WERI-Rb-1 (cell line): ENCODE results near the gene BAZ2B.

ENCODE experiments used
- DNase-seq: peaks from one replicate; pipeline ENCODE4 v3.0.0-alpha.2; 2020
- H3K27ac ChIP-seq: fragments of 250-450 bp; sonication (Bioruptor Pico); 2 replicates; pipeline ENCODE4 v1.5.1; 2020; ENCODE audit warnings: mild to moderate bottlenecking, moderate library complexity
- H3K27me3 ChIP-seq: fragments of 250-450 bp; sonication (Bioruptor Pico); 2 replicates; pipeline ENCODE4 v1.5.1; 2021; ENCODE audit warnings: mild to moderate bottlenecking, low read depth, moderate library complexity; ENCODE audit not compliant: insufficient read depth, severe bottlenecking
- H3K36me3 ChIP-seq: fragments of 250-450 bp; sonication (Bioruptor Pico); 2 replicates; pipeline ENCODE4 v1.5.1; 2020; ENCODE audit warnings: mild to moderate bottlenecking, moderate library complexity
- H3K4me3 ChIP-seq: 2 replicates; pipeline ENCODE4 v1.5.1; 2011; ENCODE audit warnings: low read depth, mild to moderate bottlenecking, control low read depth, low read length
- H3K9me3 ChIP-seq: fragments of 250-450 bp; sonication (Bioruptor Pico); 2 replicates; pipeline ENCODE4 v1.5.1; 2021; ENCODE audit warnings: mild to moderate bottlenecking, moderate library complexity; ENCODE audit not compliant: severe bottlenecking
- TF ChIP-seq, protein P1 (sequence below): IDR thresholded peaks from 2 replicates; pipeline ENCODE4 v1.5.1; 2011; ENCODE audit warnings: low read depth, mild to moderate bottlenecking, control low read depth, inconsistent platforms, low read length

BAZ2B gene

DNA sequence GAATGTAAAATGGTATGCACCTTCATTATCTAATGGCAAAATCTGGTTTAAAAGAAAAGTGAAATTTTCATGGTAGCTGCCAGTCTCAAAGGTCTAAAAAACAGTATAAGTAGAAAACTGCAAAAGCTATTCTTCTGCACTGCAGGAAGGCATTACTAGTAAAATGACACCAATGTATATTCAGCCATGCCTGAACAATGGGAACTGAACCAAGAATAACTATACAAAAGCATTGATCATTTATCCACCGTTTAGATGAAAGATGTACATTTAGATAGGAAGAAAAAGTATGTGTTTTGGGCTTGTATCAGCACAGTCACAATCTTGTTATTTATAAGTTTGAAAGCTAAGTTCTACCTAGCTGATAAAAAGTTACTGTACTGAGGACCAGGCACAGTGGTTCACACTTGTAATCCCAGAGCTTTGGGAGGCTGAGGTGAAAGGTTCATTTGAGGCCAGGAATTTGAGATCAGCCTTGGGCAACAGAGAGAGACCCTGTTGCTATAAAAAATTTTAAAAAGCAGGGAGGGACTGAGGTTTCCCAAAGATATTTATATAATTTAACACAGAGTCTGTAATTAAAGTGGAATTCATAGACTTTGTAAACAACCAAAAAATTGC, 166.7 kb downstream of the BAZ2B start:
- DNase-seq, result no peak
- H3K4me3 ChIP-seq, result no peak overlapping the region
- H3K36me3 ChIP-seq, result peaks cover 14% of the 10 kb centered on the region
- no peaks in the 10 kb centered on the region for H3K27me3 ChIP-seq
- H3K9me3 ChIP-seq, result no peaks in the 10 kb centered on the region
- TF ChIP-seq, protein P1, sequence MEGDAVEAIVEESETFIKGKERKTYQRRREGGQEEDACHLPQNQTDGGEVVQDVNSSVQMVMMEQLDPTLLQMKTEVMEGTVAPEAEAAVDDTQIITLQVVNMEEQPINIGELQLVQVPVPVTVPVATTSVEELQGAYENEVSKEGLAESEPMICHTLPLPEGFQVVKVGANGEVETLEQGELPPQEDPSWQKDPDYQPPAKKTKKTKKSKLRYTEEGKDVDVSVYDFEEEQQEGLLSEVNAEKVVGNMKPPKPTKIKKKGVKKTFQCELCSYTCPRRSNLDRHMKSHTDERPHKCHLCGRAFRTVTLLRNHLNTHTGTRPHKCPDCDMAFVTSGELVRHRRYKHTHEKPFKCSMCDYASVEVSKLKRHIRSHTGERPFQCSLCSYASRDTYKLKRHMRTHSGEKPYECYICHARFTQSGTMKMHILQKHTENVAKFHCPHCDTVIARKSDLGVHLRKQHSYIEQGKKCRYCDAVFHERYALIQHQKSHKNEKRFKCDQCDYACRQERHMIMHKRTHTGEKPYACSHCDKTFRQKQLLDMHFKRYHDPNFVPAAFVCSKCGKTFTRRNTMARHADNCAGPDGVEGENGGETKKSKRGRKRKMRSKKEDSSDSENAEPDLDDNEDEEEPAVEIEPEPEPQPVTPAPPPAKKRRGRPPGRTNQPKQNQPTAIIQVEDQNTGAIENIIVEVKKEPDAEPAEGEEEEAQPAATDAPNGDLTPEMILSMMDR, result no peak
- no peak overlapping the region for H3K27ac ChIP-seq

GRCh38 chr2:159446817-159447216, 169.5 kb downstream of the BAZ2B start:
- H3K9me3 ChIP-seq, result no peaks in the 10 kb centered on the region

DNA sequence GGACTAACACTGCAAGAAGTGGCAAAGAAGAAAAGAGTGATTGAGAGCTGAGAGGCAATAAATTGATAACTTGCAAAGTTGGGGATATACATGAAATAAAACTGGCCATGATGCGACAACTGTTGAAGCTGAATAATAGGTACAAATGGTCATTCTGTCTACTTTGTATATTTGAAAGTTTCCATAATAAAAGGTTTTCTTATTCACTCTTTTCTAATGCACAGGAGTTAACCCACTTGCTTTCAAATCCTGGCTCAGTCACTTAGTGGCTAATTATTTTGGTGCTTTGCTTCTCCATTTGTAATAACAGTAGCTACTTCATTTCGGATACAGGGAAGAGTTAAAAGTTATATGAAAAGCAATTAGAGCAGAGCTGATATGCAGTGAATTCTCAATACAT, 170.1 kb downstream of the BAZ2B start:
- Histone ChIP-seq H3K27ac (no peak overlapping the region), H3K9me3 (no peaks in the 10 kb centered on the region), H3K27me3 (no peaks in the 10 kb centered on the region), H3K4me3 (no peak overlapping the region), H3K36me3 (peaks cover 28% of the 10 kb centered on the region)
- no peak for DNase-seq
- TF ChIP-seq, protein P1, result no peak

More at GRCh38 chr2:159446817-159447216, 169.5 kb downstream of the BAZ2B start:
- Histone ChIP-seq H3K4me3 (no peak overlapping the region), H3K27me3 (no peaks in the 10 kb centered on the region), H3K27ac (no peak overlapping the region), H3K36me3 (peaks cover 26% of the 10 kb centered on the region)
- DNase-seq, result no peak
- TF ChIP-seq, protein P1, result no peak

DNA sequence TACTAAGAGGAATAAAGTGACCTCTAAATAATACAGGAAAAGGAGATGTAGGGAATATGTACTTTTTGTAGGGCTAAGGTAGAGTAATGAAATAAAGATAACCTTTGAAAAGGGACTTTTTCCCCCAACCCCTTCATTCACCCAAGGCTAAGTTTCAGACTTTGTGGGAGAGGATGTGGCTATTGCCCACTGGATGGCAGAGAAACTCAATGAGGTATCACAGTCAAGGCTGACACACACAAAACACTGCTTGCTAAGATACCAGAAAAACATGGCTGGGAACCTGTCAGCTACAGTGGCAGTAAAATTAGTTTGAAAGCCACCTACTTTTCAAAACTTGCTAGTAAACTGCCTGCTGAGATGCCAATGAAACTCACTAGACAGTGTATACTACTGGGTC, 171.0 kb downstream of the BAZ2B start:
- Histone ChIP-seq H3K9me3 (no peaks in the 10 kb centered on the region), H3K27me3 (no peaks in the 10 kb centered on the region), H3K4me3 (no peak overlapping the region), H3K27ac (no peak overlapping the region), H3K36me3 (peaks cover 28% of the 10 kb centered on the region)
- TF ChIP-seq, protein P1, result no peak
- no peak for DNase-seq

- TF ChIP-seq, protein P1, result no peak
- H3K27ac ChIP-seq, result no peak overlapping the region
- H3K36me3 ChIP-seq, result peaks cover 31% of the 10 kb centered on the region
- no peaks in the 10 kb centered on the region for H3K27me3 ChIP-seq
- H3K9me3 ChIP-seq, result no peaks in the 10 kb centered on the region
- no peak overlapping the region for H3K4me3 ChIP-seq
- no peak for DNase-seq
These were observed 171.6 kb downstream of the BAZ2B start for GRCh38 chr2:159444754-159445153.
